ENCODE results near the gene VEZT. TPM values are rescaled to one million over a fixed set of nuclear protein-coding genes. Genes with fewer than 3 reads are reported as not detected.

The VEZT gene, protein sequence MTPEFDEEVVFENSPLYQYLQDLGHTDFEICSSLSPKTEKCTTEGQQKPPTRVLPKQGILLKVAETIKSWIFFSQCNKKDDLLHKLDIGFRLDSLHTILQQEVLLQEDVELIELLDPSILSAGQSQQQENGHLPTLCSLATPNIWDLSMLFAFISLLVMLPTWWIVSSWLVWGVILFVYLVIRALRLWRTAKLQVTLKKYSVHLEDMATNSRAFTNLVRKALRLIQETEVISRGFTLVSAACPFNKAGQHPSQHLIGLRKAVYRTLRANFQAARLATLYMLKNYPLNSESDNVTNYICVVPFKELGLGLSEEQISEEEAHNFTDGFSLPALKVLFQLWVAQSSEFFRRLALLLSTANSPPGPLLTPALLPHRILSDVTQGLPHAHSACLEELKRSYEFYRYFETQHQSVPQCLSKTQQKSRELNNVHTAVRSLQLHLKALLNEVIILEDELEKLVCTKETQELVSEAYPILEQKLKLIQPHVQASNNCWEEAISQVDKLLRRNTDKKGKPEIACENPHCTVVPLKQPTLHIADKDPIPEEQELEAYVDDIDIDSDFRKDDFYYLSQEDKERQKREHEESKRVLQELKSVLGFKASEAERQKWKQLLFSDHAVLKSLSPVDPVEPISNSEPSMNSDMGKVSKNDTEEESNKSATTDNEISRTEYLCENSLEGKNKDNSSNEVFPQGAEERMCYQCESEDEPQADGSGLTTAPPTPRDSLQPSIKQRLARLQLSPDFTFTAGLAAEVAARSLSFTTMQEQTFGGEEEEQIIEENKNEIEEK
- total RNA-seq (2021; ENCODE audit: unreplicated experiment): 46.4 TPM
- polyA plus RNA-seq (2012): 15.9 and 22.7 TPM in 2 replicates
- percentile 92 among the genes with signal in this experiment for Bru-seq, nascent RNA
- BruChase-seq, experiment 1, labeled RNA remaining after a 6-hour chase: percentile 77 among the genes with signal in this experiment
- percentile 77 among the genes with signal in this experiment for BruChase-seq, experiment 2, labeled RNA remaining after a 2-hour chase
- long read RNA-seq, full-length matches to known transcripts: 7 of 26 reads
- long read RNA-seq, partial matches to known transcripts: 3 of 26 reads
- long read RNA-seq, other reads (novel, unspliced or antisense): 16 of 26 reads

DNA sequence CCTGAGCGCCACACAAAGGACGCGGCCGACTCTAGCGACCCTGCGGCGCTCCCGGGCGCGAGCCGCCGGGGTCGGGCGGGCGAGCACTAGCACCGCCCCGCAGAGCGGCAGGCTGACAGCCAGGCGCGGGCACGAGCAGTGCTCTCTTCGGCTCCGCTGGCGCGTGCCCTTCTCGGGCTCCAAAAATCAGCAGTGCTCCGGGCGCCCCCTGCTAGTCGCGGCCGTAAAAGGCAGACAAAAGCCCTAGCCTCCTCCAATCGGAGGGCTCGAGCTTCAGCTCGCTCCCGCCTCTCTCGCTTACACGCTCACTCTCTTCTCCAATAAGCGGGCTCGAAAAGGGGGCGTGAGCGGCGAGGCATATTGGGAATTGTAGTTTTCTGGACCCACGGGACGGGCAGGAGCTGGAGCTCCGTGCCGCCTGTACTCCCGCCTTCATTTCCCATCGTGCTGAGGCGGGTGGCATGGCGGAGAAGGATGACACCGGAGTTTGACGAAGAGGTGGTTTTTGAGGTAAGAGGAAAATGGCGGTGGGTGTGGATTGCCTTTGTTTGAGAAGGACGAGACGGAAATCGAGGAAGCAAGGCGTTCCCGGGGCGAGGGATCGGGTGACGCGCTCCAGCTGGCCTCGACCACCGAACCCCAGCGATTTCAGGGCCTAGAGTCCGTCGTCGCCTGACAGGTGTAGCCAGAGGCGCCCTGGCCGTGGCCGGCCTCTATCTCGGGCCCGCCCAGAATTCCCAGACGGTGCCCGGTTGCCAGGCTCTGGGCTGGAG lies at the start of gene VEZT, which contains the start of gene FGD6:
Gene VEZT, plus strand, starts transcription at position 431 of the 773 bp plus-strand sequence. Its CDS starts 44 bp downstream, at position 475.
Gene FGD6, minus strand, starts transcription at position 91 of the 773 bp plus-strand sequence. CDS start 227 bp downstream, outside the sequence.
- Histone ChIP-seq H3K27me3 (ENCODE audit: insufficient read depth, low read length) (no peaks in the 10 kb centered on the region), H3K36me3 (ENCODE audit: control insufficient read depth in 1 of 2, insufficient read depth in 2 of 2, low read length in 2 of 2) (no peaks in the 10 kb centered on the region; a peak in 1 of 4 replicates), H3K4me3 (replicated peaks in 1 of 2; ENCODE audit: low read depth in 1 of 2, low read length in 2 of 2) (peak within 1 kb of the TSS; percentile 73 to 83), H3K9ac (ENCODE audit: low read length) (peak within 1 kb of the TSS; percentile 72), H3K9me2 (ENCODE audit: insufficient read depth) (no peaks in the 10 kb centered on the region), H3K4me1 (ENCODE audit: control insufficient read depth in 1 of 2, insufficient read depth in 2 of 2, low read length in 2 of 2) (peaks cover 3 to 27% of the 10 kb centered on the region in 2 experiments; a peak in 2 of 4 replicates), H3K27ac (ENCODE audit: low read depth, low read length) (peak within 1 kb of the TSS; percentile 79), H3K9me3 (ENCODE audit: control insufficient read depth in 1 of 2, insufficient read depth in 1 of 2, low read depth in 1 of 2, low read length in 2 of 2) (no peaks in the 10 kb centered on the region), H3K79me2 (ENCODE audit: insufficient read depth, low read length) (peaks cover 93% of the 10 kb centered on the region), H2AFZ (ENCODE audit: low read depth, low read length, poor library complexity, severe bottlenecking) (no peak within 1 kb of the TSS), H4K20me1 (ENCODE audit: insufficient read depth) (no peaks in the 10 kb centered on the region), H3K4me2 (ENCODE audit: low read length) (peak within 1 kb of the TSS; percentile 83)
- no TSS peak for BruUV-seq (replicated peaks)
- intact Hi-C loops (cut with micrococcal nuclease): loop anchor here (1.0 to 2.0 kb wide), 4 partner anchors 35 to 317 kb away; partner anchors contain the start of gene NR2C1
- ChIA-PET RAD21 (ENCODE audit: low non-redundant PET in 1 of 2, low total read pairs in 2 of 2, uncharacterized antibody in 2 of 2, unreplicated experiment in 2 of 2) (interaction anchor here (0.8 to 1.5 kb wide), 4 partner anchors 42 to 317 kb away, joined by 4 to 19 read pairs (median 10); no protein-coding TSS in a partner anchor), POLR2A (interaction anchor here (0.8 to 1.5 kb wide), 7 partner anchors 8 to 100 kb away, joined by 3 to 7 read pairs (median 5); no protein-coding TSS in a partner anchor), CTCF (interaction anchor here (0.7 to 1.7 kb wide), 8 partner anchors 11 to 357 kb away, joined by 3 to 27 read pairs (median 3); partner anchors contain the start of gene NR2C1)
- DNase-seq (ENCODE audit: low read depth, low spot score) (peak; percentile 98), ATAC-seq (peak; percentile 87)
- TF ChIP-seq ELF1 (IDR thresholded peaks at IDR 0.05; ENCODE audit: borderline replicate concordance, low read depth) (no peak), EGR1 (IDR thresholded peaks at IDR 0.05; ENCODE audit: low read depth) (no peak), SP1 (IDR thresholded peaks at IDR 0.05; ENCODE audit: low read depth) (peak; percentile 100), FOSL1 (IDR thresholded peaks at IDR 0.05; ENCODE audit: low read depth) (no peak), TCF7L2 (IDR thresholded peaks at IDR 0.05; ENCODE audit: borderline replicate concordance, extremely low read depth, insufficient read depth, insufficient read length) (peak; percentile 68), RAD21 (IDR thresholded peaks at IDR 0.05; ENCODE audit: low read depth) (peak; percentile 97), SIN3A (IDR thresholded peaks at IDR 0.05; ENCODE audit: low read depth) (peak; percentile 81), ZNF274 (IDR thresholded peaks at IDR 0.05; ENCODE audit: low read depth, low read length) (no peak), JUND (IDR thresholded peaks at IDR 0.05) (no peak), ZFX (IDR thresholded peaks at IDR 0.05) (peak; percentile 90), EZH2 (IDR thresholded peaks at IDR 0.05) (no peak), EZH2phosphoT487 (IDR thresholded peaks at IDR 0.05; ENCODE audit: borderline replicate concordance) (no peak), YY1 (IDR thresholded peaks at IDR 0.05; ENCODE audit: extremely low read depth, insufficient replicate concordance, low read depth, low read length) (peak; percentile 87), POLR2AphosphoS5 (IDR thresholded peaks at IDR 0.05; ENCODE audit: low read depth, low read length) (peak; percentile 72), POLR2A (IDR thresholded peaks at IDR 0.05; ENCODE audit: borderline replicate concordance, extremely low read depth, insufficient read depth, insufficient read length) (no peak)
- TF ChIP-seq, protein P1, sequence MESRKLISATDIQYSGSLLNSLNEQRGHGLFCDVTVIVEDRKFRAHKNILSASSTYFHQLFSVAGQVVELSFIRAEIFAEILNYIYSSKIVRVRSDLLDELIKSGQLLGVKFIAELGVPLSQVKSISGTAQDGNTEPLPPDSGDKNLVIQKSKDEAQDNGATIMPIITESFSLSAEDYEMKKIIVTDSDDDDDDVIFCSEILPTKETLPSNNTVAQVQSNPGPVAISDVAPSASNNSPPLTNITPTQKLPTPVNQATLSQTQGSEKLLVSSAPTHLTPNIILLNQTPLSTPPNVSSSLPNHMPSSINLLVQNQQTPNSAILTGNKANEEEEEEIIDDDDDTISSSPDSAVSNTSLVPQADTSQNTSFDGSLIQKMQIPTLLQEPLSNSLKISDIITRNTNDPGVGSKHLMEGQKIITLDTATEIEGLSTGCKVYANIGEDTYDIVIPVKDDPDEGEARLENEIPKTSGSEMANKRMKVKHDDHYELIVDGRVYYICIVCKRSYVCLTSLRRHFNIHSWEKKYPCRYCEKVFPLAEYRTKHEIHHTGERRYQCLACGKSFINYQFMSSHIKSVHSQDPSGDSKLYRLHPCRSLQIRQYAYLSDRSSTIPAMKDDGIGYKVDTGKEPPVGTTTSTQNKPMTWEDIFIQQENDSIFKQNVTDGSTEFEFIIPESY (IDR thresholded peaks at IDR 0.05; ENCODE audit: extremely low read depth, insufficient replicate concordance, low read length): peak; percentile 29
- TF ChIP-seq, protein P2, sequence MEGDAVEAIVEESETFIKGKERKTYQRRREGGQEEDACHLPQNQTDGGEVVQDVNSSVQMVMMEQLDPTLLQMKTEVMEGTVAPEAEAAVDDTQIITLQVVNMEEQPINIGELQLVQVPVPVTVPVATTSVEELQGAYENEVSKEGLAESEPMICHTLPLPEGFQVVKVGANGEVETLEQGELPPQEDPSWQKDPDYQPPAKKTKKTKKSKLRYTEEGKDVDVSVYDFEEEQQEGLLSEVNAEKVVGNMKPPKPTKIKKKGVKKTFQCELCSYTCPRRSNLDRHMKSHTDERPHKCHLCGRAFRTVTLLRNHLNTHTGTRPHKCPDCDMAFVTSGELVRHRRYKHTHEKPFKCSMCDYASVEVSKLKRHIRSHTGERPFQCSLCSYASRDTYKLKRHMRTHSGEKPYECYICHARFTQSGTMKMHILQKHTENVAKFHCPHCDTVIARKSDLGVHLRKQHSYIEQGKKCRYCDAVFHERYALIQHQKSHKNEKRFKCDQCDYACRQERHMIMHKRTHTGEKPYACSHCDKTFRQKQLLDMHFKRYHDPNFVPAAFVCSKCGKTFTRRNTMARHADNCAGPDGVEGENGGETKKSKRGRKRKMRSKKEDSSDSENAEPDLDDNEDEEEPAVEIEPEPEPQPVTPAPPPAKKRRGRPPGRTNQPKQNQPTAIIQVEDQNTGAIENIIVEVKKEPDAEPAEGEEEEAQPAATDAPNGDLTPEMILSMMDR (IDR thresholded peaks at IDR 0.05 in 2 of 3, conservative IDR thresholded peaks at IDR 0.05 in 1 of 3; ENCODE audit: borderline replicate concordance in 1 of 3, insufficient read depth in 1 of 3, low read depth in 2 of 3, low read length in 2 of 3): peak; percentile 49 to 77 (median 57); a peak in 5 of 6 replicates
- TF ChIP-seq, protein P3, sequence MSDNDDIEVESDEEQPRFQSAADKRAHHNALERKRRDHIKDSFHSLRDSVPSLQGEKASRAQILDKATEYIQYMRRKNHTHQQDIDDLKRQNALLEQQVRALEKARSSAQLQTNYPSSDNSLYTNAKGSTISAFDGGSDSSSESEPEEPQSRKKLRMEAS (IDR thresholded peaks at IDR 0.05): peak; percentile 92

All from HCT116 (cell line).